Stomach smooth muscle (tissue), 2 donors: ENCODE results near the gene SNAI1.

Experiments used
- H3K27ac ChIP-seq: one replicate; pipeline ENCODE4 v1.7.0; 2013; ENCODE audit warnings: mild to moderate bottlenecking, low read length, inconsistent platforms
- H3K27me3 ChIP-seq, 2 donors: one replicate each; pipeline ENCODE4 v1.7.0; 2013; ENCODE audit warnings: low read length in 2 of 2; ENCODE audit not compliant: insufficient read depth in 2 of 2, control insufficient read depth in 1 of 2
- H3K36me3 ChIP-seq, 2 donors: one replicate each; pipeline ENCODE4 v1.7.0; 2013; ENCODE audit warnings: low read length in 2 of 2; ENCODE audit not compliant: control insufficient read depth in 2 of 2, insufficient read depth in 2 of 2
- H3K4me1 ChIP-seq: one replicate; pipeline ENCODE4 v1.7.0; 2013; ENCODE audit warnings: low read length; ENCODE audit not compliant: control insufficient read depth, insufficient read depth
- H3K4me3 ChIP-seq, 2 donors: one replicate each; pipeline ENCODE4 v1.7.0; 2013; ENCODE audit warnings: low read length in 2 of 2
- H3K9ac ChIP-seq, 2 donors: one replicate each; pipeline ENCODE4 v1.7.0; 2013; ENCODE audit warnings: low read length in 2 of 2, mild to moderate bottlenecking in 1 of 2
- H3K9me3 ChIP-seq, 2 donors: one replicate each; pipeline ENCODE4 v1.7.0; 2013; ENCODE audit warnings: low read length in 2 of 2; ENCODE audit not compliant: control insufficient read depth in 2 of 2
- donor health status: healthy.
- donor health status: Pancreatic carcinoma.

The SNAI1 gene

GRCh38 chr20:49982346-49983122 is at the start of gene SNAI1:
Gene SNAI1, plus strand, starts transcription at chr20:49982980. Its CDS starts 80 bp downstream, at chr20:49983060.
- Histone ChIP-seq H3K27me3 (no peaks in the 10 kb centered on the region), H3K9me3 (no peaks in the 10 kb centered on the region), H3K9ac (peak within 1 kb of the TSS; percentile 74 to 84), H3K27ac (no peak within 1 kb of the TSS), H3K4me1 (peaks cover 43% of the 10 kb centered on the region), H3K36me3 (no peaks in the 10 kb centered on the region), H3K4me3 (peak within 1 kb of the TSS; percentile 78 to 83)

DNA sequence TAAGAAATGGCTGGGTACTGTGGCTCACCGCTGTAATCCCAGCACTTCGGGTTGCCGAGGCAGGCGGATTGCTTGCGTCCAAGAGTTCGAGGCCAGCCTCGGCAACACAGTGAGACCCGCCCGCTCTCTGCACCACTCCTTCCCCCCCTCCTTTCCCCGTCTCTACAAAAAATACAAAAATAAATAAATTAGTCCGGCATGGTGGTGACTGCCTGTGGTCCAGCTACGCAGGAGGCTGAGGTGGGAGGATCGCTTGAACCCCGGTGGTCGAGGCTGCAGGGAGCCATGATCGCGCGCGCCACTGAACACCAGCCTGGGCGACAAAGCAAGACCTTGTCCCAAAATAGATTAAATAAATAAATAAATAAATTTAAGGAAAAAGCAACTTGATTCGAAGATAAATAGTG is 47.0 kb upstream of the SNAI1 start:
- peak overlapping the region in 1 of 2 donors; percentile 42 for H3K9ac ChIP-seq
- no peaks in the 10 kb centered on the region for H3K27me3 ChIP-seq
- peaks cover 5 to 7% of the 10 kb centered on the region in 2 donors for H3K36me3 ChIP-seq
- no peak overlapping the region for H3K27ac ChIP-seq
- peak overlapping the region; percentile 47 to 92 for H3K4me3 ChIP-seq
- H3K4me1 ChIP-seq, result peaks cover 28% of the 10 kb centered on the region
- H3K9me3 ChIP-seq, result no peaks in the 10 kb centered on the region

DNA sequence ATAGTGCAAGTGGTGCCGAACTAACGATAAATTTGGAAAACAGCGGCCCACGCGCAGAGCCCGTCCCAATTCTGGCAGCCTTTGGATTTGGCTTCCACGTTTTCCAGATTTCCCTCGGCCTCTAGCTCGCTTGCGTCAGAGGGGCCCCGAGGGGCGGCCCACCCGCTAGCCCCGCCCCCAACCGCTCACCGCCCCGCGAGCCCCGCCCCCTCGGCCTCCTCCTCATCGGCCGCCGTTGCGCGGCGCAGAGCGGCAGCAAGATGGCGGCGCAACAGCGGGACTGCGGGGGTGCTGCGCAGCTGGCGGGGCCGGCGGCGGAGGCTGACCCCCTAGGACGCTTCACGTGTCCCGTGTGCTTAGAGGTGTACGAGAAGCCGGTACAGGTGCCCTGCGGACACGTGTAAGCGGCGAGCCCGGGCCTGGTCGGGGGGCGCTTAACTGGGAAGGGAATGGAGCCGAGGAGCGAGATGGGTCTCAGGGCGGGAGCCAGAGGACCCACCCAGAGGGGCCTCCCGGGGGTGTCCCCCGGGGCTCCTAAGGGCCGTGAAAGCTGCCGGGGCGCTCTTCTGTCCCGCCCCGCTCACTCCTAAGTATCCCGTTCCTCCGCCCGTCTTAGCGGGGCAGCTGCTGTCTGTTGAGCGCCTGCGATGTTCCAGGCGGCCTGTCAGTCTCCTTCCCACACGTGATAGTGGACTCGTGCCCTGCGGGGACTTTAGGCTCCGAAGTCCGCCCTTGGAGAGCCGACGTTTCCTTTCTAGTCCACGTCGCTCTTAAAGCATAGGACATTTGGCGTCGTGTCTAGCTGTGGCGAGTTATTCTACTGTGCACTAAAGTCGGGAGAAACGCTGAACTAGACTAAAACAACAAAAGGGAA is 46.4 kb upstream of the SNAI1 start, which contains the start of gene RNF114:
Gene RNF114 (plus strand): TSS at position 245 of the 874 bp plus-strand sequence. CDS start 16 bp downstream, at position 261.
- H3K27ac ChIP-seq, result peak within 1 kb of the TSS; percentile 87
- peaks cover 6 to 9% of the 10 kb centered on the region in 2 donors for H3K36me3 ChIP-seq
- peaks cover 28% of the 10 kb centered on the region for H3K4me1 ChIP-seq
- H3K4me3 ChIP-seq, result peak within 1 kb of the TSS; percentile 62 to 92
- H3K9me3 ChIP-seq, result no peaks in the 10 kb centered on the region
- H3K27me3 ChIP-seq, result no peaks in the 10 kb centered on the region
- peak within 1 kb of the TSS; percentile 91 to 96 for H3K9ac ChIP-seq

DNA sequence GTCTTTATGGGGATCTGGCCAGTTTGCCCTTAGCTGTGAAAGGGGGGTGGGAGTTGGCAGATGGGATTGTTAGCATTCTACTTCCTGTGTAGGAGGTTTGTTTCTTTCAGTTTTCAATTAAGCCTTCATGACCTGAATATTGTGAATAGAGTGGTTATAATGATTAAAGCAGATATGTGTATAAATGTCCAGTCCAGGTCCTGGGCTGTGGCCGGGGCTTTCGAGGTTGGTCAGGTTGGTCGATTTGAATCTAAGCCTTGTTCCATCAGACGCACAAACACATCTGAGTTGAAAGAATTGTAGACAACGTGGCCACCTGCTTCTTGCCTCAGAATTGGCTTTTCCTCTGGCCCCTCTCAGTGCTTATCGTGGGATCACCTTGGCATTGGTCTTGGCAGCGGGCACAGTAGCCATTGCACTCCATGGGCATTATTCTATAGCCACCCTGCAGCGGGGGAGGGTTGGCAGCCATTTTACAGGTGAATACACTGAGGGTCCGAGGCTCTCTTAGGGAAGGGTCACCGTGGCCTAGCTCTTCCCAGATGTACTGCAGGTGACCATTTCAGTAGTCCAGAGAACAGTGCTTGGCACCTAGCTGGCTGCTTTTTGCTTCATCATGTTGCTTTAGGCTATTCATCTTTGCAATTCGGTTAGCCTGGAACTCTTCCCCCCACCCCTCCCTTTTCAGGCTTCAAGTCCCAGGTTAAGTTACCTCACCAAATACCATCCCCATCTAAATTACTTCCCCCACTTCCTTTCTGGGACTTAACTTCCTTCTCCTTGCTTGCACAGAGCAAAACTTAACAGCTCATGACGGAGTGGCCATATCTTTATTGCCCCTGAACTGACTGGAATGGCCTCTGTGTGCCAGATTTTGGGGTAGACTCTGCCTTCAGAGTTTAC is 45.5 kb upstream of the SNAI1 start:
- Histone ChIP-seq H3K4me3 (peak overlapping the region; percentile 62 to 92), H3K27me3 (no peaks in the 10 kb centered on the region), H3K9ac (peak overlapping the region; percentile 91 to 96), H3K9me3 (no peaks in the 10 kb centered on the region), H3K36me3 (peaks cover 12 to 14% of the 10 kb centered on the region in 2 donors), H3K4me1 (peaks cover 28% of the 10 kb centered on the region), H3K27ac (peak overlapping the region; percentile 87)

DNA sequence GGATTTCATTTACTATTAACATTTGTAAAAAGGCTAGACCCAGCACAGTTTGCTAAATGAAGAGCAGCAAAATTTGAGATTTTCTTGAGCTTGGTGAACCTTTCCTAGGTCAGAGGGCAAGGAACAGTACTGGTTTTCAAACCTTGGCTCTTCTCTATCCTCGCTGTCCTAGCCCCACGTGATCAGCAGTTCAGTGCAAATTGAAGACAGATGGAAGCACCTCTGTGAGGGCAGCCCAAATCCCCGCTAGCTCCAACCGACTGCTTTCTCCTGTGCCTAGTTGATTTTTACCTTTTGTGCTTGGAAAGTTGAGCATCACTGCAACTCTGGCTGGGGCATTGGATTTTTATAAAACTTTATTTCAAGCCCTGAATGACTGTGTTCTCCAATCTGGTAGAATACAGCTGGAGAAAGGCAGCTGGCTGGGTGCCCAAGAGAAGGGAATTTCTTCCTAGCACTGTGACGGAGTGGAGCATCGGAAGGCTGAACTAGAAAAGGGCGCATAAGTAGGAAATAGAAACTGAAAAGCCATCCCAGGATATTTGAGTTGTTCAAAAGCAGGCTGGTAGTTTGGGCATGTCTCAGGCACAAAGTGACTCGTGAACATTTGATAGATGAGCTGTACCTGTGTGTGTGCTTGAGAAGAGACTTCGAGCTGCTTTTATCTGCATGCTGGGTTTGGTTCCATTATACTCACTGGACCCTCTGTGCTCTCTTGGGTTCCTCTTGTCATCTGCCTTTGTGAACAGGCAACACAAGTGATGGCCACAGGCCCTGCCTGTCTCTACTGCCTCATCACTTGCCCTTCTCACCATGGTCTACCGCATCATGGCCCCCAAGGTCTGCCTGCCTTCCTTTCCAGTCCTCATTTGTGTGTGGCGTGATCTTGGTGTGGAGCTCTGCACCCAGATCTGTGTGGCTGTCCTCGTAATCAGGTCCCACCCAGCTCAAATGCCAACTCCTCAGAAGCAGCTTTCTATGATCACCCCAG is 44.3 kb upstream of the SNAI1 start:
- Histone ChIP-seq H3K4me3 (peak overlapping the region; percentile 57 to 62), H3K9me3 (no peaks in the 10 kb centered on the region), H3K9ac (peak overlapping the region in 1 of 2 donors; percentile 24), H3K4me1 (peaks cover 28% of the 10 kb centered on the region), H3K36me3 (peaks cover 15 to 16% of the 10 kb centered on the region in 2 donors), H3K27ac (no peak overlapping the region), H3K27me3 (no peaks in the 10 kb centered on the region)

GRCh38 chr20:49941456-49941855 is 41.3 kb upstream of the SNAI1 start:
- Histone ChIP-seq H3K36me3 (peaks cover 27 to 33% of the 10 kb centered on the region in 2 donors), H3K4me3 (no peak overlapping the region), H3K9ac (no peak overlapping the region), H3K4me1 (peaks cover 21% of the 10 kb centered on the region), H3K27me3 (no peaks in the 10 kb centered on the region), H3K9me3 (no peaks in the 10 kb centered on the region), H3K27ac (no peak overlapping the region)

- H3K9me3 ChIP-seq, result no peaks in the 10 kb centered on the region
- no peak overlapping the region for H3K9ac ChIP-seq
- H3K4me1 ChIP-seq, result peaks cover 16% of the 10 kb centered on the region
- no peaks in the 10 kb centered on the region for H3K27me3 ChIP-seq
- no peak overlapping the region for H3K27ac ChIP-seq
- H3K4me3 ChIP-seq, result no peak overlapping the region
- H3K36me3 ChIP-seq, result peaks cover 30 to 35% of the 10 kb centered on the region in 2 donors
These were observed 40.5 kb upstream of the SNAI1 start for GRCh38 chr20:49942303-49942702.

- H3K27ac ChIP-seq, result no peak overlapping the region
- H3K9ac ChIP-seq, result no peak overlapping the region
- no peaks in the 10 kb centered on the region for H3K27me3 ChIP-seq
- H3K9me3 ChIP-seq, result no peaks in the 10 kb centered on the region
- no peak overlapping the region for H3K4me3 ChIP-seq
- H3K4me1 ChIP-seq, result peaks cover 11% of the 10 kb centered on the region
- peaks cover 30 to 35% of the 10 kb centered on the region in 2 donors for H3K36me3 ChIP-seq
These were observed 39.8 kb upstream of the SNAI1 start for GRCh38 chr20:49942942-49943341.

- Histone ChIP-seq H3K9ac (no peak overlapping the region), H3K27ac (no peak overlapping the region), H3K36me3 (peaks cover 42 to 44% of the 10 kb centered on the region in 2 donors), H3K4me3 (no peak overlapping the region), H3K27me3 (no peaks in the 10 kb centered on the region), H3K9me3 (no peaks in the 10 kb centered on the region), H3K4me1 (no peaks in the 10 kb centered on the region)
These were observed 37.5 kb upstream of the SNAI1 start for GRCh38 chr20:49945306-49945700.
